Esophagus muscularis mucosa (tissue), 4 donors: ENCODE results near the gene SETD4.

Experiments
- EP300 ChIP-seq: sonication (generic); formaldehyde crosslinking; IDR thresholded peaks from one replicate; pipeline ENCODE4 v1.6.1; 2017; ENCODE audit warnings: antibody characterized with exemption
- POLR2A ChIP-seq: fragments of 450-650 bp; IDR thresholded peaks from one replicate; pipeline ENCODE4 v1.6.1; 2017; ENCODE audit warnings: antibody characterized with exemption, moderate library complexity, mild to moderate bottlenecking, low read depth
- POLR2AphosphoS5 ChIP-seq, 2 donors: sonication (generic); formaldehyde crosslinking; IDR thresholded peaks; one replicate each; pipeline ENCODE4 v1.6.1; 2017; ENCODE audit warnings: antibody characterized with exemption in 2 of 2
- TF ChIP-seq, protein P1 (sequence below), 3 experiments: fragments of 200-600 bp in 2 of 3; fragments of 450-650 bp in 1 of 3; sonication (generic) in 2 of 3; IDR thresholded peaks; one replicate each; pipeline ENCODE4 v1.5.1; 2017 to 2019; ENCODE audit warnings: antibody characterized with exemption in 3 of 3, mild to moderate bottlenecking in 2 of 3, moderate library complexity in 1 of 3

GRCh38 chr21:36065497-36066036 is 5.2 kb upstream of the SETD4 start:
- TF ChIP-seq, protein P1, sequence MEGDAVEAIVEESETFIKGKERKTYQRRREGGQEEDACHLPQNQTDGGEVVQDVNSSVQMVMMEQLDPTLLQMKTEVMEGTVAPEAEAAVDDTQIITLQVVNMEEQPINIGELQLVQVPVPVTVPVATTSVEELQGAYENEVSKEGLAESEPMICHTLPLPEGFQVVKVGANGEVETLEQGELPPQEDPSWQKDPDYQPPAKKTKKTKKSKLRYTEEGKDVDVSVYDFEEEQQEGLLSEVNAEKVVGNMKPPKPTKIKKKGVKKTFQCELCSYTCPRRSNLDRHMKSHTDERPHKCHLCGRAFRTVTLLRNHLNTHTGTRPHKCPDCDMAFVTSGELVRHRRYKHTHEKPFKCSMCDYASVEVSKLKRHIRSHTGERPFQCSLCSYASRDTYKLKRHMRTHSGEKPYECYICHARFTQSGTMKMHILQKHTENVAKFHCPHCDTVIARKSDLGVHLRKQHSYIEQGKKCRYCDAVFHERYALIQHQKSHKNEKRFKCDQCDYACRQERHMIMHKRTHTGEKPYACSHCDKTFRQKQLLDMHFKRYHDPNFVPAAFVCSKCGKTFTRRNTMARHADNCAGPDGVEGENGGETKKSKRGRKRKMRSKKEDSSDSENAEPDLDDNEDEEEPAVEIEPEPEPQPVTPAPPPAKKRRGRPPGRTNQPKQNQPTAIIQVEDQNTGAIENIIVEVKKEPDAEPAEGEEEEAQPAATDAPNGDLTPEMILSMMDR (IDR thresholded peaks at IDR 0.05), result no peak
- TF ChIP-seq POLR2A, result no peak
- no peak for TF ChIP-seq POLR2AphosphoS5 (IDR thresholded peaks at IDR 0.05)
- TF ChIP-seq EP300, result no peak
